GM19328 (cell line): Measurements from ENCODE around the gene TMEM266.

ENCODE experiments used
- ATAC-seq: cut with Tn5 transposase; IDR thresholded peaks from one replicate; pipeline ENCODE4 v1.9.1; 2021; ENCODE audit warnings: mild to moderate bottlenecking, moderate library complexity; ENCODE audit not compliant: unreplicated experiment

TMEM266 gene

DNA sequence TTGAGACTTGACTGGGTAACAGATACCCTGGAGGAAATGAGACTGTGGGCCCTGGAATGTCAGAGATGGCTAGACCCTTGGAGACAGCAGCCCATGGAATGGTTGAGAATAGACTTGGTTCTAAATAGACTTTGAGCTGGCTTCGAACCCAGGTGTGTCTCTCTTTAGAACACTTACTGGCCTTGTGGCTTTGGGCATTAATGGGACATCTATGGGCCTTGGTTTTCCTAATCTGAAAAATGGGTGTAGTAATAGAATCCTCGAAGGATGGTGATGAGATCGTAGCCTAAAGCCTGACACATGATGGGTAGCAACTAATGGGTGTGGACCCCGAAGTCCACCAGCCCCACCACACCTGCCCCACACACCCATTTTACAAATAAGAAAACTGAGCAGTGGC, 119.2 kb downstream of the TMEM266 start:
- no peak for ATAC-seq

- no peak for ATAC-seq
These were observed 120.5 kb downstream of the TMEM266 start for GRCh38 chr15:76180321-76180720.

- ATAC-seq: peak; percentile 70
These were observed 121.9 kb downstream of the TMEM266 start for GRCh38 chr15:76181705-76182107.

GRCh38 chr15:76183930-76184649, 124.3 kb downstream of the TMEM266 start:
- no peak for ATAC-seq

DNA sequence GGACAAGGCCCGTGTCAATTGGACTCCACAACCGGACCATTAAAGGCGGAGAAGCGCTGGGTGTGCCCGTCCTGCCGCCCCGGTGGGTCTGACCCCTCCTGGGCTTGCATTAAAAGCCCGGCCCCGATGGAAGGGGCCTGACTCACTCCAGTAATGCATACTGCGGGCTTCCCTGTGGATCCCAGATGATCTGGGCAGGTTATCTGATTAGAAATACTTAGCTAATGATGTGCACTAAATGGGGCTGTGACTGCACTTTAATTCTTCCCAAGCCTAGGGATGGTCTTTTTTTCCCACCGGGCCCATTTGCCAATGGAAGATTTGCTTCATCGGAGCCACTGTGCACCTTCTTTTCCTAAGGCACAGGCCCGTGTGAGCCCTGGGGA, 124.9 kb downstream of the TMEM266 start:
- no peak for ATAC-seq

GRCh38 chr15:76185716-76186115, 125.9 kb downstream of the TMEM266 start:
- no peak for ATAC-seq

DNA sequence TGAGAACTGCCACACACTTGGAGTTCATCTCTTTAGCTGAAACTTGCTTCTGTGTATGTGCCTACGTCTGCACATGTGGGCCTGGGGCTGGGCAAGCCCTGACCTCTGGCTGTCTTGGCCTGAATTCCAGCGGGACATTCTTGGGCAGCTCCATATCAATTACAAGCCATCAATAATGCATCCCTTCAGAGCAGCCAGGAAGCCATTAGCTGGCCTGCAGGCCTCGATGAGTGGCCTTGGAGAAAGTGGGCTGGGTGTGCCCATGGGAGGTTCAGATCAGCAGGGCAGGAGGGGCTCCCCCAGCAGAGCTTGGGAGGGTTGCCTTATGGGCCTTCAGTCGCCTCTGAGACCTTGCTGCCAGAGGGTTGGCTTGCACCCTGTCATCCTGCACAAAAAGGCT, 127.4 kb downstream of the TMEM266 start:
- no peak for ATAC-seq

DNA sequence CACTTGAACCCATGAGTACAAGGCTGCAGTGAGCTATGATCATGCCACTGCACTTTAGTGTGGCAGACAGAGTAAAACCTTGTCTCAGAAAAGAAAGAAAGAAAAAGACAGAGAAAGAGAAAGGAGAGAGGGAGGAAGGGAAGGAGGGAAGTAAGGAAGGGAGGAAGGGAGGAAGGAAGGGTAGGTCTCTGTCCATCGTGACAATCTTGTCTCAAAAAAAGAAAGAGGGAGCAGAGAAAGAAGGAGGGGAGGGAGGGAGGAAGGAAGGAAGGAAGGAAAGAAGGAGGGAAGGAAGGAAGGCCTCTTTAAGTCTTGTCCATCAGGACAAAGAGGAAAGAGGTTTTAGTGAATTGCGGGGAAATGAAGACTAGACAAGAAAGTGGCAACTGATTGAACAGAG, 129.3 kb downstream of the TMEM266 start:
- no peak for ATAC-seq

DNA sequence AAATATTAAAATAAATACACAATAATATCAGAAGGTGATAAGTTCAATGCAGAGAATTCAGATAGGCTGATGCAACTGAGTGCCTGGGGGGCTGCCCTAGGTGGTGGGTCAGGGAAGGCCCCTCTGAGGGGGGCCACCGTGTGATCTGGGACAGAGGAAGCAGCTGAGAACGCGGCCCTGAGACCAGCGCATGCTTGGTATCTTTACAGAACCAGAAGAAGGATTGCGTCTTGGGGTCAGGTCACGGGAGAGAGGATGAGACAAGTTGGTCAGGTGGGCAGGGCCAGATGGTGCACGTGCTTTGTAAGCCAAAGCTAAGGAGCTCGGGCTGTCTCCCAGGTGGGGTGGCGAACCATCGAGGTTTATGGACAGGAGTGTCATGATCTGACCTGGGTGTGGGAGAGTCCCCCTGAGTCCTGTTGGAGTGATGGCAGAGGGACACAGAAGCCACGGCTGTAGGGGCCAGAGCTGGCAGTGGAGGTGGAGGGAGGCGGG, 130.3 kb downstream of the TMEM266 start:
- ATAC-seq: no peak

DNA sequence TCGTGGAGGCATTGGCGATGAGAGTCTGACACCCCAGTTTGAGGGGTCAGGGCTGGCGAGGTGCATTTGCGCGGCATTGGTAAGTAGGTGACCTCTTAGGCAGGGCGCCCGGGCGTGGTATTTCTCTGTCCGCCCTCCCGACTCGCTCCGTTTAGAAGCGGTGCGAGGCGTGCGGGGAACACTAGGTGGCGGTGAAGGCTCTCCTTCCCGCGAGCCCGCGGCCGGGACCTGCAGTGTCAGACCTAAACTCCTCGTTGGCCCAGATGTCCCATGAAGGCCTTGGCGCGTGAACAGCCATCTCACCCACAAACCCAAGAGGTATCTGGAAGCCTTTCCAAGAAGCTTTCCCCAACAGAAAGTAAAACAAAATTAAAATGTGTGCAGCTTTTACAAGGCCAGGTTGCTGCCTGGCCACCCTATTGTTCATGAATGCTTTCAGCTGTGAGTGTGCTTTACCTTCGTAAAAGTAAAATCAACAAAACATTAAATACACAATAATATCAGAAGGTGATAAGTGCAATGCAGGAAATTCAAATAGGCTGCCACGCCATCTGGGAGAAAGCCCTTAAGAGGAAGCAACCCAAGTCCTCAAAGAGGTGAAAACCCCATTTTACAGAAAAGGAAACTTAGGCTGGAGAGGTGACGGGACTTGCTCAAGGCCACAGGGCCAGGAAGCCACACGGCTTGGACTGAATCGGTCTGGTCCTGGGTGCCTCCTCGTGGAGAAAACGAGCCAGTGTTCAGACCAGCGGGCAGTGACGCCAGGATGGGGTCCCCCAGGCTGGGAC, 131.2 kb downstream of the TMEM266 start:
- peak; percentile 76 for ATAC-seq

DNA sequence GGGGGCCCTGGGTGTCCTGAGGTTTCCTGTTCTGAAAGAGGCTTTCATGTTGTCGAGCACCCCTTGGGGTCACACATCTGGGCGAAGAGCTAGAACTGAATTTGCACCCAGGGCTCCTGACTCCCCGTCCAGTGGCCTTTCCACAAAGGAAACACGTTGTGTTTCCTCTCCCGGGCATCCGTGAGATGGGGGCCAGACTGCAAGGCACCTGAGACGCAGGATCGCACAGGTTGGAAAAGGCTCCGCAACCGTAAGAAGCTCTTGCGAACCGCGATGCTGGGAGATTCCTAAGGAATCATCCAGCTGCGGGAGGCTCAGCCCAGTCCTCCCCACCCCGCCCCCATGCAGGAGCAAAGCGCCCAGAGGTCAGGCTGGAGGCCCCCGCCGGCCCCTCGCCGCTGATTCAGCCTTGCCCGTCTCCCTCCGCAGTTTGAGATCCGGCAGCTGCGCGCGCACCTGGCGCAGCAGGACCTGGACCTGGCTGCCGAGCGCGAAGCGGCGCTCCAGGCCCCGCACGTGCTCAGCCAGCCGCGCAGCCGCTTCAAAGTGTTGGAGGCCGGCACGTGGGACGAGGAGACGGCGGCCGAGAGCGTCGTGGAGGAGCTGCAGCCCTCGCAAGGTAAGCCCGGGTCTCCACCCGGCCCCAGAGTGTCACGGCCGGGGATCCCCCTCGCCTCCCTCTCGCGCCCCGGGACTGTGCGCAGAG, 131.9 kb downstream of the TMEM266 start:
- ATAC-seq: no peak

GRCh38 chr15:76192715-76193114, 132.9 kb downstream of the TMEM266 start:
- ATAC-seq: no peak

DNA sequence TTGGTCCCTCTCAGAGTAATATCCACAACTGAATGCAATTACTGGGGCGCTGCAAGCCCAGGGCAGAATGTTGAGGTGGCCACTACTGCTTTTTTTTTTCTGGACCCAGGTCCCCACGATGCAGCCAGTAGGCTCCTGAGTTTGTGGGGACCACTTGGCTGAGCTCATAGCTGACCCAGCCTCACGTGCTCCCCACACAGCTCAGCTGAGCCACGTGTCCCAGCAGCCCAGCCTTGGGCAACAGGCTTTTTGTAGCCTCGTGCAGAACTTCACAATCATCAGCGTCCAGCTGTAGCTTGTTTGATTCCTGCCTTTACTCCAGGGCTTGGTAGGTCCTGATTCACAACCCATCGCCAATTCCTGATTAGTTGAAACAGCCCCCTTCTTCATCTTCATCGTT, 134.1 kb downstream of the TMEM266 start:
- ATAC-seq: no peak

DNA sequence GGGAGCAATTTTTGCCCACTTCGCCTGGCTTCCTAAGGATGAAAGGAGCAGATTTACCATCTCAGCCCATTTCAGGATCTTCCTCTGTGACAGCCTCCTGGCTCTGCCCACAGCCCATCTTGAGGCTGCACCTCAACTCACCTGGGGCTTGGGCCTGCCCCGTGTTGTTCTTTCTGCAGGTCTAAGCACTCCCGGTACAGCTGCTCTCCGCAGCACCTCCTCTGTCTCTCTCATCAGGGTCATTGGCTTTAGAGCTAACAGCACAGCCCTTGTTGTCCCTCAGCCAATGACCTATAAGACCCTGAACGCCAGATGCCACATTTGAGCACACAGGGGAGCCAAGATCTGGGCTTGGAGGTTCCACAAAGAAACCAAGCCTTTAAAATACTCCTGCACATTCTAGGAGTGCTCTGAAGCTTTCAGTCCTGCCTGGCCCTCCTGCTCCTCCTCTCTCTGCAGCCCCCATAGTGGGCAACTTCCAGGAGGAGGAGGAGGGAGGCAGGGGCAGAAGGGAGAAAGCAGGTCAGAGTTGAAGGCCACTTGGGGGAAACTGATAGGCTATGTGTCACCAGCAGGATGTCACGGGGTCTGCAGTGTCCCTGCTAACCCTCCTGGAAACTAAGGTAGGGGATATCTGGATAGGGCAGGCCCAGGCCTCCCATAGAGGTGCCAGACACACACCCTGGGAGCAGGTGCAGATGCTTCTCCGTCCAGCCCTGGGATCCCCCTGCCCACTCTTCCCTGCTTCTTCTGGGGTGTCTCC, 135.9 kb downstream of the TMEM266 start:
- no peak for ATAC-seq

DNA sequence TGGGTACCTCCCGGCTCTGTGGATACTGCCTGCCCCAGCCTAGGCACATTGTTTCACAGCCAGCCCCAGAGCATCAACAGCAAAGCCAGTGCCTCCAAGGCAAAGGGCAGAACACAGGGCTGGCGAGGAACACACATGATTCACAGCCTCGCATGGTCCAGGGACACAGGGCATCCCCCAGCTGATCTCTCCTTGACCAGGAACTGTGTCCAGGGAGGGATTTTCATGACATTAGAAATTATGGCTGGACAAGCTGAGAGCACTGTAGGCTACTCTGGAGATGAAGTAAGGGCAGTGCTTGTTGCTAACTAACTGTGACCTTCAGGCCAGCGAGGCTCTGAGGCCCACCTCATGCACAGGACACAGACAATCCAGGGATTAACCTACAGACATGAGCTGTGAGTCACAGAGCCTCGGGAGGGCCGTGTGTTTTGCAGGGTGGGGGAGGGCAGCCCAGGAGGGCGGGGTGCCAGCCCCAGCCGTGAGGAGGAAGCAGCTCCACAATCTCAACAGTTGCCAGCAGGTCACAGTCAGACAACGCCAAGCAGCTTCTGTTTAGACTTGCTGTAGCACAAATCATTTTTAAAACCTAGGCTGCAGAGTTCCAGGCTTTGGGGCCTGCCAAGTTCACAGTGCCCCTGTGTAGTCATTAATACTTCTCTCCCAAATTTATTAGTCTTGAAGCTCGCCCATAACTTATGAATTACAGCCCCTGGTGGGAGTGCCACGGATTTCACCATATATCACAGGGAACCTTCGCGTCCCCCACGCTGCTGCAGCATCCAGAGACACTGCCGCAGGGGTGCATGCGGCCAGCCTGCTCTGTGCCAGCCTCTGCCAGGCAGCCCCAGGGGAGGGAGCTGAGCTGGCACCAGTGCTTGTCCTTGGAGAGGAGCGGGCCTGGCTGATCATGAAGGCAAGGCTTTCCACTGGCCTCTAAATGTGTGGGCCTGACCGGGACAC, 136.8 kb downstream of the TMEM266 start:
- ATAC-seq: no peak

DNA sequence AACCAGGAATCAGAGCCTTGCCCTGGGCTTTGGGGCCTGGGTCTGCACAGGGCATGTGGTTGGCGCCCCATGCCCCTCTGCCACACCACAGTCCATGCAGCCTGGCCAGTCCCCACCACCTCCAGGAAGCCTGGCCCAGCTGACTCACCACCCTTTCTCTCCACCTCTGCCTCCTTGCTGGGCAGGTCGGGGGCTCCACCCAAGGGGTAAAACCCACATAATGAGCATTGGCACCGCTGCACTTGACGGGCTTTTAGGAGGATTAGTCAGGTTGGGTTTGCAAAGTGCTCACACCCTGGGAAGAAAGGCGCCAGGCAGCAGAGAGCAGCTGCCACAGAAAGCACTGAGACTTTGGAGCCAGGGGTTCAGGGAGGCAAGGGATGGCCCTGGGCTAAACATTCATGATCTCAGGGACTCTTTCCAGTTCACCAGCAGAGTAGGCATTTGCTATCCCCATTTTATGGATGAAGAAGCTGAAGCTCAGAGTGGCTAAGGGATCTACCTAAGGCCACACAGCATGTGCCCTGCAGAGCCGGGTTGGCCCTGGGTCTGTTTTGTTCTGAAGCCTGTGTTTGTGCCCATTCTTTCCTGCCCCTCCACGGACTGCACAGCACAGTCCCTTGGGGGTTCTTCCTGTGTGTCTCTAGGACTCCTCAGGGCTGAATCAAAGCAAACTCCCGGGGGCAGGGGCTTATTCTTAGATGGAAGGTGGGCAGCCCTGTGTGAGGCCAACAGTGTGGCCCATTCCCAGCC, 138.1 kb downstream of the TMEM266 start:
- ATAC-seq: no peak

DNA sequence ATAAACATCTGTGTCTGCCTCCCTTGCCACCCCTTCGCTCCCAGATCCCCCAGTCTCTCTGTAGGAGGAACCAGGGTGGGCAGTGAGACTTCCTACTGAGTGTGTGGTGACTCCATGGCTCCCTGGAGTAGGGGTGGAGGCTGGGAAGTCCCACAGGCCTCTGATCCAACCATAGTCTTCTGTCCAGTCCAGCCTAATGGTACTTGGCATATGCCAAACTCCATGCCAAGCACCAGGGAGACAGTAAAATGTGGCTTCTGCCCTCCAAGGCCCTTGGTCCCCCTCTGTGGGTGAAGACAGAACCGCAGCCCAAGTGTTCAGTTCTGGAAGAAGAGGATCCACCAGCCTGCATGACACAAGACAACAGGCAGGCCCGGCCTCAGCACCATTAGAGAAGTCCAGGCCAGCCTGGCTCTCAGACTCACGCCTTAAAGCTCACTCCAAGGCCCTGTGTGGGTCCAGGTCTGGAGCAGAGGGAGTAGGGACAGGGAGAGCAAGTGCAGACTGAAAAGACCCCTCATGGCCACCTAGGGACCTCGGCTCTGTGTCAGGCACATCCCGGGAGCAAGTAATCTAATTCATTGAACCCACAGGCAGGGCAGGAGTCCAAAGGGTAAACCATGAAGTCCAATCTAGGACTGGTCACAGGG, 138.8 kb downstream of the TMEM266 start:
- ATAC-seq: no peak
